ENCODE measurements around the gene SREBF1. TPM values are rescaled to one million over a fixed set of nuclear protein-coding genes. Genes with fewer than 3 reads are reported as not detected.

The SREBF1 gene
- total and polyA plus RNA-seq, 2 of the 4 experiments (the other 2 are of a cell fraction): 3.4 to 20.4 TPM

GRCh38 chr17:17818088-17818526, 18.7 kb downstream of the SREBF1 start:
- Histone ChIP-seq H2AK9ac (replicated peaks; ENCODE audit: low read depth, low read length, poor library complexity) (no peak overlapping the region), H3K4me1 (ENCODE audit: control insufficient read depth, insufficient read depth, low read length) (peaks cover 36% of the 10 kb centered on the region), H3K18ac (ENCODE audit: low read depth, low read length) (no peak overlapping the region), H3K56ac (ENCODE audit: extremely low read depth, insufficient read depth, low read length) (no peak overlapping the region), H2BK20ac (ENCODE audit: low read depth, low read length) (no peak overlapping the region), H3K9me3 (ENCODE audit: control insufficient read depth, insufficient read depth, low read length) (no peaks in the 10 kb centered on the region), H2AK5ac (ENCODE audit: low read depth, low read length) (peak overlapping the region; percentile 64; the same call in 1 of the 2 replicates), H2BK15ac (ENCODE audit: low read depth, low read length) (no peak overlapping the region), H3K4ac (ENCODE audit: low read depth, low read length) (no peak overlapping the region), H4K91ac (ENCODE audit: insufficient read depth, low read depth, low read length) (no peak overlapping the region), H3K9me1 (ENCODE audit: insufficient read depth, low read length) (peaks cover 23% of the 10 kb centered on the region), H3K23ac (ENCODE audit: low read depth, low read length) (no peak overlapping the region), H3K14ac (replicated peaks; ENCODE audit: low read depth, low read length) (no peak overlapping the region), H3K4me3 (ENCODE audit: insufficient read depth, low read depth, low read length) (no peak overlapping the region), H3K4me2 (ENCODE audit: low read depth, low read length) (no peak overlapping the region), H3K9ac (ENCODE audit: low read depth, low read length) (no peak overlapping the region), H4K20me1 (ENCODE audit: insufficient read depth, low read length) (peaks cover 70% of the 10 kb centered on the region), H2BK120ac (ENCODE audit: low read depth, low read length) (no peak overlapping the region), H3K36me3 (ENCODE audit: control insufficient read depth, insufficient read depth, low read length) (peaks cover 56% of the 10 kb centered on the region), H2AFZ (replicated peaks; ENCODE audit: low read length, poor library complexity) (no peak overlapping the region), H2BK5ac (ENCODE audit: low read depth, low read length, poor library complexity, severe bottlenecking) (no peak overlapping the region), H4K5ac (ENCODE audit: low read depth, low read length) (no peak overlapping the region), H4K8ac (ENCODE audit: low read depth in 2 of 2, low read length in 2 of 2) (no peak overlapping the region), H3K27ac (ENCODE audit: insufficient read depth, low read length) (no peak overlapping the region), H3K27me3 (ENCODE audit: control insufficient read depth, insufficient read depth, low read length) (no peaks in the 10 kb centered on the region), H3K79me1 (ENCODE audit: low read depth in 1 of 2, low read length in 2 of 2) (peaks cover 24 to 58% of the 10 kb centered on the region in 2 experiments)
- ATAC-seq (ENCODE audit: low read depth) (peak; percentile 58), DNase-seq (peak; percentile 29)
- dilution Hi-C loops (cut with HindIII; ENCODE audit: low sequenced_read_pairs, unreplicated experiment): no loop called here
- WGBS, 2 experiments (ENCODE audit: extremely low coverage in 2 of 2, insufficient read length in 1 of 2): 100% methylated on average over 1 of the region's 10 CpGs; no CpG with 5 or more reads in 1 of the 2 experiments
- no TSS peak for BruUV-seq (replicated peaks)
- in situ Hi-C loops (cut with MboI; ENCODE audit: low sequenced_read_pairs): no loop called here
- POLR2A ChIA-PET (ENCODE audit: unreplicated experiment): interaction anchor here (0.9 kb wide), 1 partner anchor 118 kb away, joined by 3 read pairs; no protein-coding TSS in a partner anchor
- CTCF ChIA-PET: interaction anchor here (0.6 kb wide), 1 partner anchor 231 kb away, joined by 6 read pairs; no protein-coding TSS in a partner anchor
- peak; percentile 79 for TF ChIP-seq CEBPB (IDR thresholded peaks at IDR 0.05; ENCODE audit: low read depth, low read length)
- TF ChIP-seq SMC3 (IDR thresholded peaks at IDR 0.05; ENCODE audit: low read depth, low read length): no peak
- intact Hi-C loops (cut with micrococcal nuclease): no loop called here

All from IMR-90 (cell line).